ENCODE data around the gene EIF2B5.

- TF ChIP-seq ZBTB21 (CRISPR knock-in tag; IDR thresholded peaks at IDR 0.05) (no peak), MAX (IDR thresholded peaks at IDR 0.05) (no peak), CTCF (CRISPR knock-in tag; IDR thresholded peaks at IDR 0.05) (no peak), MEF2D (CRISPR knock-in tag; IDR thresholded peaks at IDR 0.05) (no peak), POLR2A (IDR thresholded peaks at IDR 0.05; ENCODE audit: insufficient read depth in 1 of 2, low read depth in 2 of 2, low read length in 2 of 2) (no peak)
Observed at GRCh38 chr3:184175506-184175905, 40.3 kb downstream of the EIF2B5 start.
